Left cardiac atrium (tissue), 4 donors: ENCODE data around the gene SFT2D3. TPM values are rescaled to one million over a fixed set of nuclear protein-coding genes. Genes with fewer than 3 reads are reported as not detected.
A peak's percentile ranks its signal among the peaks of the same experiment; 100 is the strongest.
"Not testable (repeated sequence)": the region's sequence is repeated elsewhere in the genome, so short reads cannot be mapped to it uniquely, and the experiment has no call there.

Source experiments
- ATAC-seq, 2 donors: fragments of 200-7000 bp; cut with Tn5 transposase; one replicate each; pipeline ENCODE4 v1.9.1; 2020; ENCODE audit warnings: mild to moderate bottlenecking in 2 of 2, moderate library complexity in 2 of 2
- DNase-seq: peaks from one replicate; pipeline ENCODE4 v3.0.0-alpha.2; 2020
- intact Hi-C, 2 donors: fragments of 100-400 bp; cut with DNase I; formaldehyde crosslinking; loops; one replicate each; pipeline versions ENCODE4 v1.14.1 to v1.15.1; 2022 to 2023
- total RNA-seq, 2 donors: library from RNA; stranded (reverse); fragmentation: NEBNext Ultra II Directional; extraction: Animal tissue kit (Norgen Biotek cat#: 25700); gene quantifications; one replicate each; pipeline ENCODE4 v1.2.1, GENCODE V29; 2021
- donor health status: DM: no; HTN: yes; CAD: no.
- donor health status: DM: no; HTN: yes; CAD: no; lungs with severe emphysema.
- donor health status: DM: yes; HTN: yes; CAD: no.
- donor health status: Dilated cardiomyopathy.

SFT2D3 gene
- total RNA-seq, 2 donors from 2014 or later = 3.3 to 4.7 TPM

GRCh38 chr2:127726158-127726880, 25.0 kb downstream of the SFT2D3 start:
- intact Hi-C loops = no loop called here
- peak in 1 of 2 donors; percentile 56 for ATAC-seq
- no peak for DNase-seq

- ATAC-seq (peak; percentile 8 to 28), DNase-seq (no peak)
- intact Hi-C loops = no loop called here
These were observed 32.0 kb downstream of the SFT2D3 start for GRCh38 chr2:127733113-127733815.

GRCh38 chr2:127733816-127734537, 32.7 kb downstream of the SFT2D3 start:
- DNase-seq (no peak), ATAC-seq (peak; percentile 63 to 76)
- intact Hi-C loops = no loop called here

GRCh38 chr2:127735044-127735443, 33.7 kb downstream of the SFT2D3 start:
- ATAC-seq = no peak
- intact Hi-C loops = no loop called here
- DNase-seq = no peak

- ATAC-seq (peak in 1 of 2 donors; percentile 31), DNase-seq (no peak)
- intact Hi-C loops = no loop called here
These were observed 34.5 kb downstream of the SFT2D3 start for GRCh38 chr2:127735537-127736399.

GRCh38 chr2:127737892-127738291, 36.6 kb downstream of the SFT2D3 start:
- intact Hi-C loops = no loop called here
- ATAC-seq (peak in 1 of 2 donors; percentile 41), DNase-seq (no peak)

GRCh38 chr2:127739800-127740199, 38.5 kb downstream of the SFT2D3 start:
- DNase-seq (no peak), ATAC-seq (no peak)
- intact Hi-C loops = no loop called here

GRCh38 chr2:127740665-127741288, 39.5 kb downstream of the SFT2D3 start:
- intact Hi-C loops = no loop called here
- no peak for ATAC-seq

GRCh38 chr2:127743477-127744026, 42.3 kb downstream of the SFT2D3 start:
- no peak for DNase-seq
- intact Hi-C loops = no loop called here
- ATAC-seq = no peak

More at GRCh38 chr2:127740665-127741288, 39.5 kb downstream of the SFT2D3 start:
- no peak for DNase-seq

GRCh38 chr2:127747621-127748020, 46.3 kb downstream of the SFT2D3 start:
- no peak for DNase-seq
- intact Hi-C loops = no loop called here

GRCh38 chr2:127749537-127749936, 48.2 kb downstream of the SFT2D3 start:
- DNase-seq, intact Hi-C loops: not testable (repeated sequence)
- peak in 1 of 2 donors; percentile 65 for ATAC-seq

More at GRCh38 chr2:127747621-127748020, 46.3 kb downstream of the SFT2D3 start:
- no peak for ATAC-seq

GRCh38 chr2:127753374-127753773, 52.1 kb downstream of the SFT2D3 start:
- ATAC-seq (no peak), DNase-seq (no peak)
- intact Hi-C loops = no loop called here

- intact Hi-C loops = no loop called here
- ATAC-seq (no peak), DNase-seq (no peak)
These were observed 52.9 kb downstream of the SFT2D3 start for GRCh38 chr2:127754186-127754585.

Other genes with a start within 250 kb of the SFT2D3 start
- 10 to 100 TPM; 41.9 to 49.7 TPM for gene IWS1, start 175.0 kb upstream of the SFT2D3 start, total RNA-seq
- gene MYO7B, start 165.8 kb upstream of the SFT2D3 start, total RNA-seq = under 1 TPM; 0.27 to 0.89 TPM
- gene GPR17, start 55.3 kb upstream of the SFT2D3 start, total RNA-seq = under 1 TPM in 1 of 2 donors, not detected in 1; 0.24 TPM
- gene LIMS2, start 26.0 kb upstream of the SFT2D3 start, total RNA-seq = 100 to 1,000 TPM; 157 to 204 TPM
- 10 to 100 TPM; 34.8 to 36.6 TPM for gene WDR33, start 109.7 kb downstream of the SFT2D3 start, total RNA-seq
- 10 to 100 TPM; 18.8 to 21.8 TPM for gene POLR2D, start 156.7 kb downstream of the SFT2D3 start, total RNA-seq
- gene AMMECR1L, start 184.5 kb downstream of the SFT2D3 start, total RNA-seq = 10 to 100 TPM in 1 of 2 donors, 1 to 10 TPM in 1; 8.0 to 11.7 TPM